ENCODE results near the gene ABCA4.

The ABCA4 gene

DNA sequence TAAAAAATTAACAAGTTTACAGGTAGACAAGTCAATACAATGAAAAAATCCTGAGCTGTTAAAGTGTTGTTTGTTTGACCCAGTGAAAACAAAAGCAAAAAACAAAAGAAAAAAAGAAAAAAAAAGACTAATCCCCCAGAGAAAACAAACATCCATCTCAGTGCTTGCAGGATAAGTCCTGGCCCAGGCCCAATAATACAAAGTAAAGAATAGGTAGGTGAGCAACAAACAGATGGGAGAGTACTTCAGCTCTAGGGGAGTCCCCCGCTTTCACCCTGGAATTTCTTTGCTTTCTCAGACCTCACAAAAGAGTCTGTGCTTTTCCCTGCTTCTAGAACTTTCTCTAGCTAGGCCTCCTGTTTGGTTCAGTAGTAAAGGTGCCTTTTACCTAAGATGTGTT, 70.3 kb downstream of the ABCA4 start:
- no peak for DNase-seq (ENCODE audit: low spot score)

DNA sequence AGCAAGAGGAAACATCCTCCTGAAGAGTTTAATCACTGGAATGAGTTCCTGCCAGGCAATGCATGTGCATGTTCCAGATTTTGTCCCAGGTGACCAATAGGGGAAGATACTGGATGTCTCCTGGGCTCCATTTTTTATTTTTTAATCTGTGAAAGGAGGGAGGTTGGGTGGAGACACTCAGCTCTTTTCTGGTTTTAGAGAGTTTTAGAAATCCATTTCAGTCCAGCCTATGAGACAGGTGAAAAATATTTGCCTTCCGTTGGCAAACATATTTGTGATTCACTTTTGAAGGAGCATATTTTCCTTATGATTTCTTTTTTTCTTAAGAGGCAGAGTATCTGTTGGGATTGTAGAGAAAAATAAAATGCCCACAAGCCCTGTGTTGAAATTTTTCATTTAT, 70.7 kb downstream of the ABCA4 start:
- no peak for DNase-seq (ENCODE audit: low spot score)

DNA sequence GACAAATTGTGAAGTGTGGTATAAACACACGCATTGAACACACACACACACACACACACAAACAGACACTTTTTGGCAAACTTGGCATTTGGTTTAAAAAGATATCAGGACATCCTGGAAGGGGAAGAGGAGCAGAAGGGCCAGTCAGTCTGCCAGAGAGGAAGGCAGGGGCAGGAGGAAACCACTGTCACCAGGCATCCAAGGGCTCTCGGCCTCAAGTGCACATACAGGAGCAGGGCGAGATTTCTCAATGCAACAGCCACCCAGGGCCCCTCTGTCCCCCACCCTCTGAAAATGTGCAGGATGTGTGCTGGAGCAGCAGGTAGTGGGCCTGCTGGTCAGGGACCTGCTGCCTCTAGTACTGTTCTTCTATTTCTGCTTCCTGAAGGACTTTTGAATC, 71.2 kb downstream of the ABCA4 start:
- DNase-seq (ENCODE audit: low spot score): no peak

GRCh38 chr1:94048413-94049164, 72.4 kb downstream of the ABCA4 start:
- DNase-seq (ENCODE audit: low spot score): no peak

DNA sequence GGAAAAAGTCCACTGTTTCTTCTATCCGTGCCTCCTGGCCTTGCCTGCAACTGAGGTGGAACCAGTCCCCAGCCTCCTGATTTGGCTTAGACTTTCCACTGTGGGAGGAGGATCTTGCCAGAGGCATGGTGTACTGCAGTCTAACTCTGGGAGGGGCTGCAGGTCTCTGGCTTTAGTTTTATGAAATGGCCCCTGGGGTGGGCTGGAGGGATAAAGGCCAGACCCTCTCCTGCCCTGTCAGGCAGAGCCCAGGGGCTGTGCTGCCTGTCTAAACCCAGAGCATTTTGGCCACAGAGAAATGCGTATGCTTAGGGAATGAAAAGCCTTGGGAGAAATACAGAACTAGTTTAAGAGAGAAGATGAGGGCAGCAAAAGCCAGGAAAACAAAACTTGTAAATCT, 73.0 kb downstream of the ABCA4 start:
- no peak for DNase-seq (ENCODE audit: low spot score)

GRCh38 chr1:94045465-94046056, 75.4 kb downstream of the ABCA4 start:
- peak; percentile 12 for DNase-seq (ENCODE audit: low spot score)

DNA sequence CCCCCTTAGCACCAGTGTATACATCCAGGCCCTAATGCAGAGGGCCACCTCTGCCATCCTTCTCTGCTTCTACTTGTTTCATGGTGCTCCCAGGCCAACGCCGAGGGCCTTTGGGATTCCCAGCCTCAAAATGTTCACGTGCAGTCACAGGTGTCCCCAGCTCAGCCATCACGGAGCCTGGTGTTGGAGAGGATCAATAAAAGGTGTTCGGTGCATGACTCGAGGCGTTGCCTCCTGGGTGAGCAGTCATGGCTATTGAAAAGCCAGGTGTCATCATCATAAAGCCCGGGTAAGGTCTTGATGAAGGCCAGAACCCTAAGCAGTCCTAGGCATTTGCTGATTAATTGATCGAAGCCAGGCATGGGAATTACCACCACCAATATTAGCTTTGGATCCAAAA, 76.1 kb downstream of the ABCA4 start:
- no peak for DNase-seq (ENCODE audit: low spot score)

GRCh38 chr1:94044290-94044790, 76.6 kb downstream of the ABCA4 start:
- DNase-seq (ENCODE audit: low spot score): no peak

DNA sequence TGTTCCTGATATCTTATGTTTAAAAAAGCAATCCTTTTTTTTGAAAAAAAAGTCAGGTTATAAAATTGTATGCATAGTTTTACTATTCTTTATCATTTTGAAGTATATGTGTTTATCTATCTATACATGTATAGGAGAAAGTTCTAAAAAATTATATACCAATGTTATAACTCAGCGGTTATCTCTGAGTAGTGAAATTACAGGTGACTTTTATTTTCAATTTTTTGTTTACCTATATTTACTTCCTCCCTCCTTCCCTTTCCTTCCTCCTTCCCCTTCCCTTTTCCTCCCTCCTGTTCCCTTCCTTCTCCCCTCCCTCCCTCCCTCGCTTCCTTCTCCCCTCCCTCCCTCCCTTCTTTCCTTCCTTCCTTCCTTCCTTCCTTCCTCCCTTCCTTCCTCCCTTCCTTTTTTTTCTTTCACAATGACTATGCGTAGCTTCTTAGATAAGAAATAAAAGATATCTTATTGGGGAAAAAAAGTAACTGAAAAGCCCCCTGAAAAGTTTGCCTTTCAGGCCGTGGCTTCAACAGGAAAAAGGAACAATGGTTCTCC, 77.1 kb downstream of the ABCA4 start:
- no peak for DNase-seq (ENCODE audit: low spot score)

DNA sequence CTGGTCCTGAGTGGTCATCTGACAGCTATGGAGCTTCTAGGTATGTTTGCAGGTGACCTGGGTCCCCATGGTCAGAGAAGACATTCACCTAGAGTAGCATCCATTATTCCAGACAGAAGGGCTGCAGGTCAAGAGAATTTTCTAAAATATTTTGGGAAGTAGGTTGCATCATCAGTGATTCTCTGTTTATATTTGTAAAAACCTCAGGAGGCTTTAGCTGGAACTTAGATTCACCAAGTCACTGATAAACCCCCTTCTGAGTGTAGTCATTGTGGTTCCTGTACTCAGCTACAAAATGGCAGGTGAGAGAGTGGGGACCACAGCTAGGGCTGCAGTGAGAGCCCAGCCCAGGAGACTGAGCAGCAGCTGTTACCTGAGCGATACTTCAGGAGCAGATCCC, 78.6 kb downstream of the ABCA4 start:
- no peak for DNase-seq (ENCODE audit: low spot score)

DNA sequence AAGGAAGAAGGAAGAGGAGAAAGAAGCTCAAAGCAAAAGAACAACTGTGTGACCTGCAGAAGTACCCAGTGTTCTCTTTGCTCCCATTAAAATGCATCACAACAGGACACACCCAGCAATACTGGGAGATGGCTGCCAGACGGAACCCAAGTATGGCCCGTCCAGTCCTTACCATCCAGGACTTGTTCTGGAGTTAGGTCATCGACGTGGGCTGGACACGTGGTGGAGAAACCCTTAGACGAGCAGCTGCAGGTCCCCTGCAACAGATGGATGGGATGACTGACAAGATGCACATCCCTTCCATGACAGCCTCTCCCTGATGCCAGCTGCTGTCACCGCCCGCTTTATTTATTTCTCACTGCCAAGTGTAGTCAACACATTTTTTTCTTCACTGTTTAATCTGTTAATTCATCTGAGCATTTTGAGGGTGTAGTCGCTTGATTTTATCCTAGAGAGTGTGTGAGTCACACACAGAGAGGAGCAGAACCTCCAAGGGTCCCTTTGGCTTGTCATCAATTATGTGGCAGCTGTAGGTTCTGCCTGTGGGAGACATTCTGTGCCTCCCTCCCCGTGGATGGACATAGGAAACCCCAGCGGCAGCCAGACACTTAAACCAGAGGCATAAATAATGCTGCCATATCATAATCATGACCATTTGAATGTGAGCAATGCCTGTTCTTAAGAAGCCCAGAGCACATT, 80.9 kb downstream of the ABCA4 start:
- no peak for DNase-seq (ENCODE audit: low spot score)

GRCh38 chr1:94039514-94039870, 81.5 kb downstream of the ABCA4 start:
- peak; percentile 35 for DNase-seq (ENCODE audit: low spot score)

DNA sequence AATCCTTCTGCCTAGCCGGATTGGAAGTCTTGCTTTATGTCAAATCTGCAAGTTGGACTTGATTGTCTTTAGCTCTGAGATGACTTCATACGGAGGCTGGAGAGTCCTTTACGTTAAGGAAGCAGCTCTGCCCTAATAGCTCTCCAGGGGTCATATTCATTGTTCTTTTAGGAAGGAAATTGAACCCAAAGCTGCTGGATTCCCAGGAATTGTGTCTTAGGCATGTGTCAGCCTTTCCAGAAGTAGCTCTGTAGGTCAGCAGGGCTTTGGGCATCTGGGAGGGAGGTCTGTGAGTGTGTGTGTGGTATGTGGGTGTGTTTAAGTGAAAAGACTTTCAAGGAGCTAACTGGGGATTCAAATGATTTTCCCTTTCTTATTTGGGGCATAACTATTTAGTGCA, 82.4 kb downstream of the ABCA4 start:
- DNase-seq (ENCODE audit: low spot score): no peak

DNA sequence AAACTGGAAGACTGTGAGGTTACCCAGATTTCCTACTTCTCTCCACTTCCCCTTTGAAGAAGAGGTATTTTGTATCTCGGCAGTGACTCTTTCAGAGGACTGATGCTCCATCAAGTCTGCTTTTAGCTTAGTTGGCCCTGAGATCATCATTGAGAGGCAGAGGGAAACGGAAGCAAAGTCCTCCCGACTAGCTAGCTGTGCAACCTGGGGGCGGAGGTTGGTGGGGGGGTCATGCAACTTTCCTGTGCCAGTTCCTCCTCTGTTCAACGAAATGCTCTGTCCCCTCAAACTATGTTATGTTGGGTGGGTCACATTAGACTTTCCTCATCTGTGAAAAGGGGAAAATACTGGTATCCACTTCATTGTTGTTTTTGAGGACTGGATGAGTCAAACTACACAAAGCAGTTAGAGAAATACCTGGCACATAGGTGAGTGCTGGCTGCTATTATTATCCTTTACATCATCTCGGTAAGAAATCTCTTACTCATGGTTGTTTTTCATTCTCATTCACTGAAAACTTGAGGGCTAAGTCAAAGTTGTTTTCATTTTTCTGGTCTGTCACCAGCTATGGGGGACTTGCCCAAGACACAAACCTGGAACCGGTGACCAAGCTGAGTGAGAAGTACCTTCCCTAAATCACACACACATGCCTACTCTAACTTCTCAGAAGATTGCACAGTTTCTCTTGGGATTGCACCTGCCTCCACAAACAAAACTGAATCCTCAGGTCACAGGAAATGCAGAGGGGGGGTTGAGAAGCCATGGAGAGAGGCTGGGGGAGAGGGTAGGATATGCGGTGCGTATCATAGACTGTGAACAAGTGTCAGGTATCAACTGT, 83.3 kb downstream of the ABCA4 start:
- DNase-seq (ENCODE audit: low spot score): no peak

GRCh38 chr1:94036730-94037129, 84.2 kb downstream of the ABCA4 start:
- no peak for DNase-seq (ENCODE audit: low spot score)

GRCh38 chr1:94033849-94034248, 87.1 kb downstream of the ABCA4 start:
- no peak for DNase-seq (ENCODE audit: low spot score)

- no peak for DNase-seq (ENCODE audit: low spot score)
These were observed 88.3 kb downstream of the ABCA4 start for GRCh38 chr1:94032637-94033036.

DNA sequence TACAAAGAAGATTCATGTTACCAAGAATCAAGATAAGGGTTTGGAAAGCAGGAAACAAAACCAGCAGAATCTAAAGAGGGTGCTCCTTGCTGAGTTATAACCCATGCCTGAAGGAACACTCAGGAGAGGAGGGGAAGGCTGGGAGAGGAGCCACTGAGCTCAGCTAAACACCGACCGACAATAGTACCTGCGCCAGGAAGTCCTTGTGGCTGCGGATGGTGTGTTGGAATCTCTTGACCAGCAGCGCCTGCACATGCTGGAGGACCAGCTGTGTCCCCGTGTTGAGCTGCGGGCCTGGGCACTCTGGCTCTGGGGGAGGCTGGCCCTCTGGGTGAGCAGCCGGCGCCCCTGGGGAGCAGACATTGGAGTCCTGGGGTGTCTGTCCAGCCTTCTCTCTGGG, 89.4 kb downstream of the ABCA4 start:
- DNase-seq (ENCODE audit: low spot score): no peak

DNA sequence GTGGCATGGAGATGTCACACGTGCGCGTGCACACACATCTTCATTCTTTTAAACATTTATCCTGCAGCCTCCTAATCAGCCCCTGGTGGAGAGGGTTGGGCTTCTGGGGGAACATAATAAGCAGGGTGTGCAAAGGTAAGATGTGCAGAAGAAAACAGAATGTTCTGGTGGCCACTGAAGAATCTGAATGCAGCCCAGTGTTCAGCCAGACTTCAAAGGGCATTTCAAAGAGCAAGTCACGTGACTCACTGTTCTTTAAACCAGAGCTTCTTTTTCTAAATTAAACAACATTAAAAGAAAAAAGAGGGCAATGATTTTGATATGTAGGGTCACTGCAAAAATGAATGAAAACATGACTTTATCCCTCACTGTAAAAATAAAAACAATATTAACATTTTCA, 89.8 kb downstream of the ABCA4 start:
- no peak for DNase-seq (ENCODE audit: low spot score)

DNA sequence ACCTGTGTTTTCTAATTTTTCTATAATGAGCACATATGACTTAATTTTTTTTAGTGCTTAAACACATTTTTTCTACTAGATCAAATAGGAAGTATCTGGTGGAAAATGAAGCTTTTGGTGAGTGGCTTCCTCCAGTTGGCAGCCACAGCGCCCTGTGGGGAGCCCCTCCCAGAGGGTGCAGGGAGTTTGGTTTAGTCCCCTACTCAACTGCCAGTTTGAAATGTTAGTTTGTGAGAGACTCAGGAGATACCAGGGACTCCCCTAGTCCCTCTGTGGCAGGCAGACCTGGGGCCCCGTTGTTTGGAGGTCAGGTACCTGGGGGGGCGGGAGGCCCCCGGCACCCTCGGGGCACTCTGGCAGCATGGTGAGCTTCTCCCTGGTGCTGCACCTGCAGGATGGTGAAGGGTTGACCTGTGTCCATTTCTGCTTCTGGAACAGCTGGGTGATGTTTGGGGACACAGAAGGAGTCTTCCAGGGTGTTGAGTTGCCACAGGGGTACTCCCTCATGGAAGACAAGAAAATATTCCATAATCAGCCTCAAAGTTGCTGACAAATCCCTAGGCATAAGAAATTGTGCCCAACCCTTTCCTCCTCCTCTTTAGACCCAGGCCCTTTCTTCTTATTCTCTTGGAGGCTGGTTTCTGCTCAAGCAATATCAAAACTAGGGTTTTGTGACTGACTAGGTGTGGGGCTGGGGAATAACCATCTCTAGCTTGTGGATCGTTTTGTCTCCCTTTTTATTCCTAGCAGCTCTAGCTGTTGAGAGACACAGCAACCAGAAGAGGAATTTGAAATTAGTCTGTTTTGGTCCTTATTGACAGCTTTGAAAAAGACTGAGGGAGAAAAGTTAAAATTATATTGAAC, 91.6 kb downstream of the ABCA4 start:
- DNase-seq (ENCODE audit: low spot score): no peak

Measured in CD4-positive, alpha-beta T cell treated with Interleukin-15 for 4 hours (primary cell).